Breast epithelium (tissue), 4 donors: ENCODE data around the gene OTUD7B. TPM values are rescaled to one million over a fixed set of nuclear protein-coding genes. Genes with fewer than 3 reads are reported as not detected.
A peak's percentile ranks its signal among the peaks of the same experiment; 100 is the strongest.
"Not testable (repeated sequence)": the region's sequence is repeated elsewhere in the genome, so short reads cannot be mapped to it uniquely, and the experiment has no call there.

Experiments used
- DNase-seq, 2 donors: peaks; one replicate each; pipeline ENCODE4 v3.0.0-alpha.2; 2019; ENCODE audit warnings: low spot score in 2 of 2
- H3K27ac ChIP-seq, 2 donors: fragments of 200-600 bp; sonication (generic) in 1 of 2; one replicate each; pipeline ENCODE4 v1.5.1; 2016 to 2019; ENCODE audit warnings: mild to moderate bottlenecking in 1 of 2
- H3K27me3 ChIP-seq, 2 donors: fragments of 200-600 bp; sonication (generic) in 1 of 2; one replicate each; pipeline versions ENCODE4 v1.5.1 to v1.6.0; 2017 to 2019; ENCODE audit warnings: control low read depth in 1 of 2, mild to moderate bottlenecking in 1 of 2
- H3K36me3 ChIP-seq: fragments of 200-600 bp; one replicate; pipeline ENCODE4 v1.5.1; 2019
- H3K4me1 ChIP-seq, 2 donors: fragments of 200-600 bp; sonication (generic); one replicate each; pipeline ENCODE4 v1.5.1; 2016 to 2019; ENCODE audit warnings: control low read depth in 1 of 2
- H3K4me3 ChIP-seq, 3 donors: fragments of 200-600 bp; sonication (generic); 1 replicate in 2 of 3; 2 replicates in 1 of 3; pipeline ENCODE4 v1.5.1; 2016 to 2019; ENCODE audit warnings: mild to moderate bottlenecking in 3 of 3, moderate library complexity in 2 of 3
- H3K9me3 ChIP-seq, 2 donors: fragments of 200-600 bp; sonication (generic) in 1 of 2; one replicate each; pipeline ENCODE4 v1.5.1; 2016 to 2019; ENCODE audit warnings: control low read depth in 1 of 2
- CTCF ChIP-seq, 3 donors: fragments of 450-650 bp; IDR thresholded peaks; one replicate each; pipeline ENCODE4 v1.5.1; 2016 to 2017; ENCODE audit warnings: antibody characterized with exemption in 3 of 3, mild to moderate bottlenecking in 3 of 3, moderate library complexity in 3 of 3
- POLR2A ChIP-seq: fragments of 450-650 bp; IDR thresholded peaks from one replicate; pipeline ENCODE4 v1.6.1; 2016; ENCODE audit warnings: antibody characterized with exemption, mild to moderate bottlenecking, moderate library complexity
- POLR2AphosphoS5 ChIP-seq, 3 donors: sonication (generic); formaldehyde crosslinking; IDR thresholded peaks; one replicate each; pipeline ENCODE4 v1.6.1; 2017; ENCODE audit warnings: antibody characterized with exemption in 3 of 3
- intact Hi-C: fragments of 100-400 bp; cut with DNase I; formaldehyde crosslinking; loops from one replicate; pipeline ENCODE4 v1.15.1; 2023; ENCODE audit warnings: low total_unique reads
- total RNA-seq, 3 donors: library from RNA; depleted of rRNA; stranded (reverse); fragments of >200 nt; gene quantifications; one replicate each; pipeline ENCODE4 v1.1.0, GENCODE V29; 2016

Gene OTUD7B
- 10 to 100 TPM; 22.0 to 32.8 (median 28.1) TPM for total RNA-seq

GRCh38 chr1:150010393-150011115, at the start of gene OTUD7B:
Gene OTUD7B (minus strand): TSS chr1:150010726. CDS start chr1:149977510, 33,216 bp downstream.
- peak within 1 kb of the TSS; percentile 96 to 98 for H3K27ac ChIP-seq
- DNase-seq, result peak; percentile 73 to 89
- TF ChIP-seq POLR2A (peak; percentile 42), CTCF (IDR thresholded peaks at IDR 0.05) (peak in 2 of 3 donors; percentile 3 to 25), POLR2AphosphoS5 (IDR thresholded peaks at IDR 0.05) (peak; percentile 41 to 84 (median 83))
- no peaks in the 10 kb centered on the region for H3K36me3 ChIP-seq
- H3K9me3 ChIP-seq, result no peaks in the 10 kb centered on the region
- peaks cover 0 to 8% of the 10 kb centered on the region in 2 donors for H3K4me1 ChIP-seq
- no peaks in the 10 kb centered on the region for H3K27me3 ChIP-seq
- intact Hi-C loops, result no loop called here
- H3K4me3 ChIP-seq, result peak within 1 kb of the TSS; percentile 82 to 91 (median 85)

- TF ChIP-seq POLR2AphosphoS5 (IDR thresholded peaks at IDR 0.05) (no peak), POLR2A (no peak), CTCF (IDR thresholded peaks at IDR 0.05) (no peak)
- Histone ChIP-seq H3K27me3 (no peaks in the 10 kb centered on the region), H3K36me3 (no peaks in the 10 kb centered on the region), H3K4me3 (no peak overlapping the region), H3K4me1 (no peaks in the 10 kb centered on the region), H3K27ac (no peak overlapping the region), H3K9me3 (no peaks in the 10 kb centered on the region)
- intact Hi-C loops, result no loop called here
- DNase-seq, result no peak
Measured at GRCh38 chr1:150060260-150060659, 49.7 kb upstream of the OTUD7B start.

- H3K27me3 ChIP-seq, result no peaks in the 10 kb centered on the region
- H3K9me3 ChIP-seq, result no peaks in the 10 kb centered on the region
- intact Hi-C loops, result no loop called here
- H3K4me1 ChIP-seq, result no peaks in the 10 kb centered on the region
- no peak overlapping the region for H3K27ac ChIP-seq
- H3K4me3 ChIP-seq, result no peak overlapping the region
- no peak for DNase-seq
- H3K36me3 ChIP-seq, result no peaks in the 10 kb centered on the region
- no peak for TF ChIP-seq POLR2A
- TF ChIP-seq POLR2AphosphoS5 (IDR thresholded peaks at IDR 0.05), result no peak
- no peak for TF ChIP-seq CTCF (IDR thresholded peaks at IDR 0.05)
Measured at GRCh38 chr1:150056407-150056806, 45.9 kb upstream of the OTUD7B start.

- H3K36me3 ChIP-seq, intact Hi-C loops, H3K4me1 ChIP-seq, H3K4me3 ChIP-seq, H3K27me3 ChIP-seq, H3K9me3 ChIP-seq, H3K27ac ChIP-seq, DNase-seq: not testable (repeated sequence)
Measured at GRCh38 chr1:150055507-150055906, 45.0 kb upstream of the OTUD7B start.

- Histone ChIP-seq H3K27me3 (no peaks in the 10 kb centered on the region), H3K4me3 (no peak overlapping the region), H3K9me3 (no peaks in the 10 kb centered on the region), H3K27ac (no peak overlapping the region), H3K4me1 (no peaks in the 10 kb centered on the region), H3K36me3 (no peaks in the 10 kb centered on the region)
- TF ChIP-seq POLR2AphosphoS5 (IDR thresholded peaks at IDR 0.05), result no peak
- TF ChIP-seq CTCF (IDR thresholded peaks at IDR 0.05), result no peak
- no peak for TF ChIP-seq POLR2A
- no peak for DNase-seq
- intact Hi-C loops, result no loop called here
Measured at GRCh38 chr1:150053926-150054325, 43.4 kb upstream of the OTUD7B start.

- H3K4me1 ChIP-seq, H3K9me3 ChIP-seq, H3K4me3 ChIP-seq, H3K27ac ChIP-seq, H3K27me3 ChIP-seq, intact Hi-C loops, DNase-seq, H3K36me3 ChIP-seq: not testable (repeated sequence)
Measured at GRCh38 chr1:150051905-150052412, 41.4 kb upstream of the OTUD7B start.
